ENCODE measurements around the gene AP5B1.

AP5B1 gene

DNA sequence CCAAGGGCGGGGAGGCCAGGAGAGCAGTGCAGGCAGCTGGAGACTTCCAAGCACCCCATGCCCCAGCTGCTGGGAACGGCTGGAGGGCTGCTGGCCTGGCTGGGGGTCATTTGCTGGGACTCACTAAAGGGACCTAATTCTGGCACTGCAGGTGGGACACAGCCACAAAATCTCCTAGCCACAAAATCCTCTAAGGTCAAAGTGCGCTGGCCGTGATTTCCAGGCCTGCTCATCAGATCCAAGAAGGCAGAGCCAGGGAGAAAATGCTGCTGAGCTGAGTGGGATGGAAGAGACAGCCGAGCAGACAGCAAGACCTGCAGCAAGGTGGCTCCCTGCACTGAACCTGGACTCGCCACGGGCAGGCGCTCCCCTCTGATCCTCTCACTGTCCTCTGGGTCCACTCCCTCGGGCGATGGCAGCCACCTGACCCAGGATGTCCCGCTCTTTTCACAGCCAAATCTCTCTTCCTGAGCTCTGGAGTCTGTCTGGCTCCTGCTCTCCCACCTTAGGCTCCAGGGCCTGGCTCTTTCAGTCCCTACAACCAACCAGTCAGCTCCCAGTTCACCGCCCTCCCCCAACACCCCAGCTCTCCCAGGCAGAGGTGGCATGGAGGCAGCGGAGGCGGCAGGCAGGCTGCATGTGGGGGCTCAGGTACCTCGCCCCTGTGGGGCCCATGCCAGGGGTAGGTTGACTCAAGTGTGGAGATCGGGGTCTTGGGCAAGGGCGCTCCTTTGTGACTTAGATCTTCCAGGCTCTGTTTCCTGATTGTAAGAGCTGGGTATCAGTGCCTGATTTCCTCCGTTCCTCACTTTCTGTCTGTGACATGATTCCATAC lies 20.6 kb upstream of the AP5B1 start:
- no peak for DNase-seq (ENCODE audit: low spot score)

DNA sequence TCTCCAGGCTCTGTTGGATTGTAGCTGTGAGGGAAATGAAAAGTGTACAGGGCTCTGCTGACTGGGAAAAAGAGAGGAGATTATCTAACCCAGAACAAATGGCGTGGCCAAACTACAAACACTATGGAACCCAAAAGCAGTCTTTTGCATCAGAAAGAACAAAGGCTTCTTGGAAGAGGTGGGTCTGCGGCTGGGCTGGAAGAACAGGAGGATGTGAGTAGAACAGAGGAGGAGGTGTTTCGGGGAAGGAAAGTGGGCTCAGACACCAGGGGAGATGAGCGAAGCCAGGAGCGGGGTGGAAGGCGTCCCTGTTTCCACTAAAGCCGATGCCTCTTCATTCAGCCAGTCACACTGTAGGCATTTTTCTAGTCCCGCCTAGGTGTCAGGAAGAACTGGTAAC lies 18.1 kb upstream of the AP5B1 start:
- DNase-seq (ENCODE audit: low spot score), result no peak

DNA sequence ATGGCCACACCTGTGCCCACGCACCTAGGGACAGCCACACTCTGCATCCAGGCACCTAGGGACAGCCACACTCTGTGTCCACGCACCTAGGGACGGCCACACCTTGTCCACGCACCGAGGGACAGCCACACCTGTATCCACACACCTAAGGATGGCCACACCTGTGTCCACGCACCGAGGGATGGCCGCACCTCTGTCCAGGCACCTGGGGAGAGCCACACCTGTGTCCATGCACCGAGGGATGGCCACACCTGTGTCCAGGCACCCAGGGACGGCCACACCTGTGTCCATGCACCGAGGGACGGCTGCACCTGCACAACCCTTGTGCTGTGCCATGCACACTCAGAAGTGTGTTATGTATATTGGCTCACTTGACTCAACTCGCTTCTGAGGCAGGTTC lies 16.9 kb upstream of the AP5B1 start:
- DNase-seq (ENCODE audit: low spot score), result no peak

DNA sequence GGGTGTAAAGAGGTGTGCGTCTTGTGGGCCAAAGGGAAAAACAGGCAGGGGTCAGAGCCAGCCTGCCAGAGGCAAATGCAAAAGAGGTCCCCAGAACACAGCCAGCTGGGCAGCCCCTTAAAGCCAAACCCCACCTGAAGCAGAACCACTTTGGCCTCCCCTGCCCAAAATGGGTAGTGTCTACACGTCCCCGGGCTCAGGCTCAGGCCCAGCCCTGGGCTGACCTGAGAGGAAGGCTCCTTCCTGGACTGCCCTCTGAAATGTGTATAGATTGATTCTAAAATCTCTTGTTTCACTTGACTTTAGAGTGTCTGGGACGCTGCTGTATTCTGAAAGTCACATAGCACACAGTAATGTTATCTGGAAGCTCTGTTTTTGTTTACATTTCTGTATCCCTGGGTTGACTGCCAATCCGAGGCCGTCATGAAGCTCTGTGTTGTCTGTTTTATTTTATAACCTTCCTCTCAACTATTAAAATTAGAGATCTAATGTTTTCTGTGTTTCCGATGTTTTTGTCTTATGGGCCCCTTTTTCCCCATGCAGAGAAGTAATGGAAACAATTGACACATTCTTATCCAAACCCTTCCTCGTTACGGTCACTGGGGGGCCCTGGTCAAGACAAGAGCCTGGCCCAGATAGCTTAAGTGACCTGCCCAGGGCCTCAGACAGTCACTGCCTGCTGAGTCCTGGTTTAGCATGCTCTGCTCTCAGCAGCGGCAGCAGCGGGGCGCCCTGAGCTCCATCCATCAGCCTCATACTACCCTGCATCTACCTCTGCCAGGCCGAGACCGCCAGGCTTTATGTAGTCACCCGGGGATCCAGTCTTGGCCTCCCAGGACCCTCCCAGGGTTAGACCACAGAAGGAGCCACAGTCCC lies 16.2 kb upstream of the AP5B1 start:
- DNase-seq (ENCODE audit: low spot score), result peak; percentile 54

DNA sequence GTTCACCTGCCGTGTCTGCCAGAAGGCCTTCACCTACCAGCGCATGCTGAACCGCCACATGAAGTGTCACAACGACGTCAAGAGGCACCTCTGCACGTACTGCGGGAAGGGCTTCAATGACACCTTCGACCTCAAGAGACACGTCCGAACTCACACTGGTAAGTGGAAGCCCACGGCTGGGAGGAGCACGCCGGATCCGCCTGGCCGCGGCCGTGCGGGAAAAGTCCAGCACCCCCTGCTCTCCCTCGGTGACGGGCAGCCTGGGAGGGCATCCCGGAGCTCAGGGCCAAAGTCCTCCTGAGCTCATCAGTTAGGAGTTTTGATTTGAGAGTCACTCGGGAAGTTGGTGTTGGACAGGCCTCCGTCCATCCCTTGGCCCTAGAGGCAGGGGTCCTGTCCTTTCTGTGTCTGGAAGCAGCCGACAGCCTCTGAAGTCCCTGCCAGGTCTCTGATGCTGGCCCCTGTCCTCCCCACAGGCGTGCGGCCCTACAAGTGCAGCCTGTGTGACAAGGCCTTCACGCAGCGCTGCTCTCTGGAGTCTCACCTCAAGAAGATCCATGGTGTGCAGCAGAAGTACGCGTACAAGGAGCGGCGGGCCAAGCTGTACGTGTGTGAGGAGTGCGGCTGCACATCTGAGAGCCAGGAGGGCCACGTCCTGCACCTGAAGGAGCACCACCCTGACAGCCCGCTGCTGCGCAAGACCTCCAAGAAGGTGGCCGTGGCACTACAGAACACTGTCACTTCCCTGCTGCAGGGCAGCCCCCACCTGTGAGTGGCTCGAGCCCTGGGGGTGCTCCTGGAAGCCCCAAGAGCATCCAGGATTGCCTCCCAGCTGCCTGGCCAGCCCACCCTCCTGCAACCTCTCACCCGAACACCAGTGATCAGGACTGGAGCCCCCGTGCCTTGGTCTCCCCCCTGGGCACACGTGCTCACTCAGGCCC lies 14.1 kb upstream of the AP5B1 start:
- DNase-seq (ENCODE audit: low spot score), result no peak

DNA sequence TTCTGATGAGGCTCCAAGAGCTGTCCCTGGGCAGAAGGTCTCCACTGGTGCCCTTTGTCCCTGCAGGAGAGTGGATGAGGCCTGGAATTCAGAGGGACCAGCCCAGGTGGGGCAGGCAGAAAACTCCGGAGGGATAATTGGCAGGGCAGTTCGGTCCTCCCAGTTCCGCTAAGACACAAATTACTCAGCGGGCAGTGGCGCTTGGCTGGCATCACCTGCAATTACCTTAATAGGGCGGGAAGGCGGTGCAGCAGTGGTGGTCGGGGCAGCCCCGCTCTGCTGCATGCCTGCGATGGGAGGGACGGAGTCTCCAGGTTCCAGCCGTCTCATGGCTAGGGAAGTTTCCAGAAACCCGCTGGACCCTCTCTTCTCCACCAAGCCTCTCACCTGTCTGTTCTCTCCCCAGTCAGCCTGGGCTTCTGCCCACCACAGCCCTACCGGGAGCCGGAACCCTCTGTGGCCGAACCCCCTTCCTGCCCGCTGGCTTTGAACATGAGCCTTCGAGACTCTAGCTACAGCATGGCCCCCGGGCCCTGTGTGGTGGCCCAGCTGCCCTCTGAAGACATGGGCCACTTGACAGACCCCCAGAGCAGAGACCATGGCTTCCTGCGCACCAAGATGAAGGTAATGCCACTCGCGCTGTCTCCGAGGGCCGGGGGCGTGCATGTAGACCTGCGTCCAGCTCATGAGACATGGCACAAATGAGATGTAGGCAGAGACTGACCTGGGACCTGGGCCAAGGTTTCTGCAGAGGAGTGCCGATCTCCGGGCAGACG lies 13.0 kb upstream of the AP5B1 start:
- no peak for DNase-seq (ENCODE audit: low spot score)

DNA sequence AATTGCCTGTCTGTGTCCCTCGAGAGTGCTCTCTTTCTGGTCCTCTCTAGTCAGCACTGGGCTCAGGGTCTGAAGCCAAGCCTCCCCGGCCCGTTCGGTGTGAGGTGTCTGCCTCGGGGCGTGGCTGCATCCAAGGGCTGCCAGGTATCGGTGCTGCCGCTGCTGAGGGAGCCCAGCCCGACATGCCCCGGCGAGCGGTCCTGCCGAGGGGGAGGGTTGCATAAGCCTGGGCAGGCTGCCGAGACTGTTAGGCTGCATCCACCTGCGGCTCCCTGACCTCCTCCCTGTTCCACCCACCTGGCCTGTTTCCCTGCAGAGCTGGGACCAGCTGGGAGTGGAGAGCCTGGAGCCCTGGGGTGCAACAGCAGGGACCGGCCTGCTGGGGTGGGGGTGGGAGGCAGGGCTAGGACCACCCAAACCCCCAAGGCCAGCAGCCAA lies 12.4 kb upstream of the AP5B1 start:
- DNase-seq (ENCODE audit: low spot score), result peak; percentile 70

DNA sequence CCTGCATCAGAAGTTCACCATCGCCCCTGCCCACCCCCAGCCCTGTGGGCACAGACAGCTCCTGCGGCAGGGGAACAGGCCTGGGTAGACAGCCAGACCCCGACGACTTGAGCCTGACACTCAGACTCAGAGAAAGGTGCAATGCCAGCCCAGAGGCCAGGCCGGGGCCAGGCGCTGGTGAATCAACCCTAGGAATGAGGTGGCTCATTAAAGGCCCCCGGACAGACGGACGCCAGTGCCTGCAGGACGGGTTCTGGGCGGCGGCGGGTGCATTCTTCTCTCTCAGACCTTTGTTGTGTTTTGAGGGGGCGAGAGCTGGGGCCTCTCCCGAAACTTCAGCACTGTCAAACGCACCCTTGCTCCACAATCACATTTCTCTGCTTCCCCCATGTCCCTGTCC lies 11.7 kb upstream of the AP5B1 start:
- DNase-seq (ENCODE audit: low spot score), result no peak

DNA sequence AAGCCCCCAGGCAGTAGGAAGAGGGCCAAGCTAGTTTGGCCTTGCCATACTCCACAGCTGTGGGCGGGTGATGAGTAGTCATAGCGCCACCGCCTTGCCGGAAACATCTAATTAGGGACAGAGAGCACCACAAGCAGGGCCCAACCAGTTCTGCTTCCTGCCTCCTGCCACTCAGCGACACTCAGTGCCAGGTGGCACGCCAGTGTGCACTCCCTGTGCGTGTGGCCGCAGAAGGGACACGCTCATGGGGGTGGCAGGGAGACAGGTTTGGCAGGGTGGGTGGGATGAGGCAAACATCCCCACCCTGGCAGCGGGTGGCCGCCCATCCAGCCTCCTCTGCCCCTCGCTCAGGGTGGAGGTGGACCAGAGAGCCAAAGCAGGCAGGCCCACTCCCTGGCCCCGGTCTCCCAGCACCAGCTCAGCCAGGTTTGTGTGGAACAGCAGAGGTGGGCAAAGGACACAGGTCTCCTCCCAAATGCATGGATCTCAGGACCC lies 11.0 kb upstream of the AP5B1 start:
- no peak for DNase-seq (ENCODE audit: low spot score)

DNA sequence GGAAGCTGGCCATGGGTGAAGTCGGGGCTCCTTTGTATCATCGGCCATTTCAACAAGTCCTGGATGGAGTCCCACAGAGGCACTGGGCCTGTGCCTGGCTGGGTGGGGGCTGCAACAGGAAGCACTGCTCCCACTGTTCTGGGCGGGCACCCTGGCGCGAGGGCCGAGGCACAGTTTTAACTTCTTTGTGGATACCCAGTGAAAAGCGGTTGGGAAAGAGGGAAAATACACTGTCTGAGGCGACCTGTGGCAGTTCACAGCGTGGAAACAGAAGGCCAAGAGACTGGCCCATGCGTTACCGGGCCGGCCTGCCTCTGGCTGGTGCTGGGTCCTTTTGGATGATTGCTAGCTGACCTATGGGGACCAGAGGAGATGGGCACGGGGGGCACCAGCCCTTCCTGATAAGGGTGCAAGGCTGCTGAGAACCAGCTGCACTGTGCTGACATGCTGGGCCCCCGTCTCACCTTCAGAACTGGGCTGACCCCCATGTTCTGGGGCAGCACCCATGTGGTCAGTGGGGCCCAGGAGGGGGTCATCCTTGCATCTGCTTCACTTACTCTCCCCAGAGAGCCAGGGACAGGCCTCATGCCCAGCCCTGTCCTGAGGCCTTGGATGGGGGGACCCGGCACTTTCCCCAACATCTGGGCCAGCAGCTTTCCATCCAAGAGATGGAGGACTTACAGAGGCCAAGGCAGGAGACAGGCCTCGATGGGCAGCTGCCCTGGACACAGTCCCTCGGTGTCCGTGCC lies 10.3 kb upstream of the AP5B1 start:
- no peak for DNase-seq (ENCODE audit: low spot score)

DNA sequence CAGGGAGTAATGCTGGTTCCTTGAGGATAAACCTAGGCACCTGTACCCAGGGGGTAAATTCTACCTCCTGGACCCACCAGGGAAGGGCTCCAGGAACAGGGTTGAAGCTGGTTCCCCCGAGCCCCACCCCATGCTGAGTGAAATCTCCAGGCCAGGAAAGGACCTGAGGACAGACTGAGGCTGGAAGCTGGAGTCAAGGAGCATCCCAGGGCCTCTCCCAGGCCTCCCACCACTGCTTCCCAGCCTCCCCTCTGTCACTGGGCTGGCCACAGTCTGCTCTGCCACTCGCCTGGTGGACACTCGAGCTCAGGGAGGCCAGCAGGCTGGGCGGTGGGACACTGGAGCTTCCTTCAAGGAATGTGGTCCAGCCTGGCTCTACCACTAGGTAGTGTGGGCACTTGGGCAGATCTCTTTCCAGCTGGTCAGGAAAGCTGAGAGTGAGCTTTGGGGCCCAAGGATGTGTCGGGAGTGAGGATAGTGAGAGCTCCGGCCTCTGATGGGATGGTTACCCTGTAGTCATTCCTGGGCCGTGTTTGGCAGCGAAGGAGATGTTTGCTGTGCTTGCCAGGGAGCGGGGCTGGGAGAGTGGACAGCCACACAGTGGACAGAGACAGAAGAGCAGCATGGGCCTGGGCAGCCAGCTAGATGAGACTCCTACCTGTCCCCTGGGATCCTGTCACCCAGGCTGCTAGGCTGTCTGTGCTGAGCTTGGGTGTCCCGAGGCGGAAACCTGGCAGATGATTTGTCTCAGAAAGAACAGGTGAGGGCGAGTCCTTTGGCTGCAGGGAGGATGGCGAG lies 9.5 kb upstream of the AP5B1 start:
- no peak for DNase-seq (ENCODE audit: low spot score)

DNA sequence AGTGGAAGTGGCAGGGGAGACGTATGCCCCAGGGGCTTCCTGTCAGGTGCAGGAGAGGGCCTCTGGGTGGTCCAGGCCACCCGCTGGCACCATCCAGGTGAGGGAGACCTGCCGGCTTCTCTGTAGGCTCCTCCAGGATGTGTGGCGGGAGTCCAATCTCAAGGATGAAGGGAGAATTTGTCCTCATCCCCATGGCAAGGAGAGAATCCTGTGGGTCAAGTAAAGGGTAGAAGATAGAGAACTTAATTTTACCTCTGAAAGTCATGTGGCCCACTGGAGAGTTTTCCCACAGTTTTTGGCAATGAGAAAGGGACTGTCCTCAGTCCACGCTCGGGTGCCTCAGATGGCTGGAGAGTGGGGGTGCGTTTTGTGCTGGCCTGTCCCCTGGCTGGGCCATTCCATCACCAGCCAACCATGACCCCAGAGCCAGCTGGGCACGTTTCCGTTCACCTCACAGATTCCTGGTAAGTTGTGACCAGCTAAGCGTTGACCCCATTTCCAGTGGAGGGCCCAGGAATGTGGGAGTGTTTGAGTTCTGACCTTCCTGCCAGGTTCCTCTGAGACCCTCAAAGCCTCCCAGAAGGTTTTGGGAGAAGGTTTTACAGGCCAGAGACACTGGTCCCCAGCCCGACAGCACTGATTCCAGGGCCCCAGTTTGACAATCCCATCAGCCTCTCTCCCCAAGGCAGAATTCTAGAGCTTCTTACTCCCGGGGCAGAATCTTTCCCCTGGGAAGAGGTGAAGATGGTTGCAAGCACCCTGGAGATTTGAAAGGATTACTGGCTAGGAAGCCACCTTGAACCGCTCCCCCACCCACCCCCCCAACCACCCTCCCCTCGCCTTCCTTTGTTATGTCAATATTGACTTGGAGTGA lies 8.7 kb upstream of the AP5B1 start:
- DNase-seq (ENCODE audit: low spot score), result no peak

DNA sequence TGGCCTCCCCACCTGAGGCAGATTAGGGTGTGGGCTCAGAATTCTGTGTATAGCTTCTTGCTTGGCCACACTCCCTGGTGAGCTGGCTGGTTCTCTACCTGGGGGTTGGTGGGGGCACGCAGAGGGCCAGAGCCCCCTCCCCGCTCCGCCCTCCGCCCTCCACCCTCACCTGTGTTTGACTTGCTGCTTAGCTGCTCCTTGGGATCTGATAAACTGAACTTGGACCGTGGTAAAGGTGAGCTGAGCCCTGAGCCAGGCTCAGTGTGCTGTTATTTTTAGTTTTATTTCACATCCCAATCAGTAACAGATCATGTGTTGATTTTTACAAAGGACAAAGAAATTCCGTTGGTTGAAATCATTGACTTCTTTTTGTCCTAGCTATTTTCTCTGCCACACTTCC lies 8.0 kb upstream of the AP5B1 start:
- DNase-seq (ENCODE audit: low spot score), result no peak

DNA sequence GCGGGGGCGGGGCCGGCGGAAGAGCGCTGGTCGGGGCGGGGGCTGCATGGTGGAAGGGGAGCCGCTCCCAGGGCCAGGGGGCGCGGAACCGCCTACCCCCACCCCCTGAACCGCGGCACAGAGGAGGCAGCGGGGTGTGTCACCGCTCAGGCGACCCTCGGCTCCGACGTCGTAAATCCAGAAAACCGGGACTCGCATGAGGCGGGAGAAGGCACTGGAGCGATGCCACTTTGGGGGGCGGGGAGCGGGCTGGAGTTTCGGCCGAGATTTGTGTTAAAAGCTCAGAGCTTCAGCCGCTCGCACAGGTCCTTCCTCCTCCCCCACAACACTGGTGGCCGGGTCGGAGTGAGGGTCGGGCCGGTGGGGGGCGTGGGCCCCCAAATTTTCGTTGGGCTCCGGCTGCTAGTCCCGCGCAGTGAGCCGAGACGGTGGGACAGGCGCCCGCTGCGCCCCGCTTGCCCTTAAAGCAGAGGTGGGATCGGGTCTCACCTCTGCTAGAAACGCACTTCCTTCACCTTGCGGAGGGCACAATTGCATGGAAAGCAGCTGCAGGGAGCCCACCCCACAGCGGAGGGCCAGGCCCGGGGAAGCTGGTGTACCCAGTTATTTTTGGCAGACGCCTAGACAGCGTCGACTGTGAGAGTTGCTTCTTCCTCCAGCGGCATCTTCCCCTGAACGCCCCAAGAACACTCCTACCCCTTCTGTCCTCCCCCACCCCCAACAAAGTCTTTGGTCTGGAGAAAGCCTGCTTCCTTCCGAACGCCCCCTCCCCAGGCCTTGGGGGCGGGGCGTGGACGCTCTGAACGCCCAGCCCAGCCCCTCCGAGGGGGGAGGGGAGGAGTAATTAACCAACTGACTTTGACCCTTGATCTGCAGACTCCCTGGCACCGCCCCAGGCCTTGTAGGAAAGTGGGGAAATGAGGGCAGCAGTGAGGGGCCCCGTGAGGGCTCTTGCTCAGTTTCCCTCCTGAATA lies 7.2 kb upstream of the AP5B1 start:
- peak; percentile 86 for DNase-seq (ENCODE audit: low spot score)

DNA sequence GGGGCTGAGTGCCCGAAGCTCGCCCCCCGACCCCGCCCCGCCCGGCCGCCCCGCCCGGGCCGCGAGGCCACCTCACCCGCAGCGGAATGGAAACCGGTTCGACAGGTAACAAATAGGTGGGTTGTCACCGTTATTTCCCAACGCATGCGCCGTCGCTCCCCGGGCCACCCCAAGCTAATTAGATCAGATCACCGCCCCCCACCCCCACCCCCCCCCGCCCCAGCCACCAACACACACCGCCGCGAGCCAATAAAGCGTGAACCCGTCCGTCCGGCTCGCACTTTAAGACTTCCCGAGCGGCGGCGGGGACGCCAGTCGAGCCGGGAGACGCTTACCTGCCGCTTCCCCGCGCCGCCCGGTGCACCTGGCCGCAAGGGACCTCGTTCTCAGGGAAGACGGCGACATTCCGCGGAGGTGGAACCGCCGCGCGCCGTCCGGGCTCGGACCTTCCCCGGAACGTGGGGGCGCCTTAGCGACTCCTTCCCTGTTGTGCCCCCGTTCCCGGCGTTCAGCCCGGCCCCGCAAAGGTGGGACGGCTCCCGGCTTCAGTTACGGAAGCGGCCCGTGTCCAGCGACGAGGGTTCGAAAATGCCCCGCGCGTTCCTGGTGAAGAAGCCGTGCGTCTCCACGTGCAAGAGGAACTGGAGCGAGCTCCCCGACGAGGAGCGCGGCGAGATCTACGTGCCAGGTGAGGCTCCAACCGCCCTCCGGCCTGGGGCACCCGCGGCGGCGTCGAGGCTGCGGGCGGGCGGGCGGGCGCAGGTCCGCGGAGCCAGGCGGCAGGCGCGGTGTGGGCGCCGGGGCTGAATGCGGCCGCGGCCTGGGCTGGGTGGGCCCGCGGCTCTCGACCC lies 6.2 kb upstream of the AP5B1 start, which contains the start of gene OVOL1:
TSS of gene OVOL1 (plus strand) at position 278 of the 851 bp plus-strand sequence. CDS start at position 589, 311 bp downstream.
- peak; percentile 90 for DNase-seq (ENCODE audit: low spot score)
